EL (cell line): Measurements from ENCODE around the gene APBA2.

Experiments used
- DNase-seq: peaks from one replicate; pipeline ENCODE4 v3.0.0-alpha.2; 2016

The APBA2 gene

GRCh38 chr15:29094711-29095110 lies 208.9 kb downstream of the APBA2 start:
- DNase-seq: no peak

GRCh38 chr15:29095746-29096145 lies 210.0 kb downstream of the APBA2 start:
- no peak for DNase-seq

GRCh38 chr15:29097168-29097567 lies 211.4 kb downstream of the APBA2 start:
- no peak for DNase-seq

- no peak for DNase-seq
Measured at GRCh38 chr15:29097971-29098370, 212.2 kb downstream of the APBA2 start.

GRCh38 chr15:29098652-29099051 lies 212.9 kb downstream of the APBA2 start:
- DNase-seq: no peak

GRCh38 chr15:29099131-29099880 lies 213.5 kb downstream of the APBA2 start:
- DNase-seq: no peak

- DNase-seq: no peak
Measured at GRCh38 chr15:29100486-29101000, 214.8 kb downstream of the APBA2 start.

- no peak for DNase-seq
Measured at GRCh38 chr15:29101491-29101890, 215.7 kb downstream of the APBA2 start.

- DNase-seq: peak; percentile 52
Measured at GRCh38 chr15:29102173-29102794, 216.5 kb downstream of the APBA2 start.

- DNase-seq: peak; percentile 60
Measured at GRCh38 chr15:29102911-29103823, 217.4 kb downstream of the APBA2 start.

- peak; percentile 78 for DNase-seq
Measured at GRCh38 chr15:29103824-29104565, 218.2 kb downstream of the APBA2 start.

GRCh38 chr15:29104566-29104880 lies 218.7 kb downstream of the APBA2 start:
- DNase-seq: no peak

- DNase-seq: no peak
Measured at GRCh38 chr15:29105151-29105854, 219.5 kb downstream of the APBA2 start.

GRCh38 chr15:29106116-29106515 lies 220.3 kb downstream of the APBA2 start:
- DNase-seq: no peak

GRCh38 chr15:29106551-29107290 lies 220.9 kb downstream of the APBA2 start:
- DNase-seq: no peak

- DNase-seq: no peak
Measured at GRCh38 chr15:29107291-29107890, 221.6 kb downstream of the APBA2 start.

- no peak for DNase-seq
Measured at GRCh38 chr15:29107971-29108645, 222.3 kb downstream of the APBA2 start.

- no peak for DNase-seq
Measured at GRCh38 chr15:29109762-29110161, 224.0 kb downstream of the APBA2 start.

GRCh38 chr15:29110176-29110575 lies 224.4 kb downstream of the APBA2 start:
- no peak for DNase-seq

GRCh38 chr15:29110733-29111132 lies 225.0 kb downstream of the APBA2 start:
- no peak for DNase-seq
